GM12878 (cell line): ENCODE data around the gene SYCE3. TPM values are rescaled to one million over a fixed set of nuclear protein-coding genes. Genes with fewer than 3 reads are reported as not detected.
A peak's percentile ranks its signal among the peaks of the same experiment; 100 is the strongest.

Source experiments
- ATAC-seq: fragments of 200-7000 bp; cut with Tn5 transposase; 3 replicates; pipeline ENCODE4 v1.9.1; 2020; ENCODE audit warnings: mild to moderate bottlenecking, moderate library complexity
- BruUV-seq: library from RNA; stranded (reverse); fragments of 400-500 nt; replicated peaks from 2 replicates; lab custom pipeline; 2021; lab: Mats Ljungman, UMichigan
- CTCF ChIA-PET: fragments of 300-600 bp; sonication (Branson Sonifier 250); formaldehyde crosslinking; extraction: SDS; loops from one replicate; lab custom pipeline; 2021; ENCODE audit warnings: inconsistent platforms; lab: Yijun Ruan, JAX
- POLR2A ChIA-PET: fragments of 350-600 bp; formaldehyde crosslinking; extraction: SDS; loops from one replicate; lab custom pipeline; 2021; ENCODE audit warnings: inconsistent platforms; lab: Charles Lee
- RAD21 ChIA-PET: fragments of 300-600 bp; sonication (Branson Sonifier 250); formaldehyde crosslinking; loops from one replicate; lab custom pipeline; 2023; ENCODE audit warnings: antibody characterized with exemption; ENCODE audit not compliant: unreplicated experiment; lab: Charles Lee
- SMC1A ChIA-PET: fragments of 300-600 bp; sonication (Branson Sonifier 250); formaldehyde crosslinking; loops from one replicate; lab custom pipeline; 2023; ENCODE audit not compliant: unreplicated experiment, uncharacterized antibody; lab: Charles Lee
- DNase-seq: peaks from one replicate; pipeline ENCODE4 v3.0.0-alpha.2; 2011; ENCODE audit warnings: low read depth, low spot score
- FAIRE-seq: peaks from 3 replicates; lab custom pipeline; 2011; peaks lifted over from hg19 to GRCh38; lab: Jason Lieb, UNC
- H2AFZ ChIP-seq: 2 replicates; pipeline ENCODE4 v1.6.0; 2011; ENCODE audit warnings: low read depth, low read length, control low read depth; ENCODE audit not compliant: control insufficient read depth
- H3K27ac ChIP-seq: 2 replicates; pipeline ENCODE4 v1.5.1; 2011; ENCODE audit warnings: control low read depth; ENCODE audit not compliant: control insufficient read depth, insufficient read depth
- H3K27me3 ChIP-seq, 2 experiments: replicated peaks in 1 of 2; 2 replicates each; pipeline versions ENCODE4 v1.6.0 to v1.6.1; 2011; ENCODE audit warnings: low read length in 1 of 2; ENCODE audit not compliant: control insufficient read depth in 2 of 2, insufficient read depth in 2 of 2
- H3K36me3 ChIP-seq, 2 experiments: 2 replicates each; pipeline ENCODE4 v1.5.1; 2011; ENCODE audit warnings: low read length in 1 of 2; ENCODE audit not compliant: control insufficient read depth in 2 of 2, insufficient read depth in 2 of 2
- H3K4me1 ChIP-seq: 2 replicates; pipeline ENCODE4 v1.6.1; 2011; ENCODE audit warnings: mild to moderate bottlenecking, low read length, moderate library complexity, mixed read lengths; ENCODE audit not compliant: control insufficient read depth, insufficient read depth
- H3K4me2 ChIP-seq: 2 replicates; pipeline ENCODE4 v1.6.0; 2011; ENCODE audit warnings: control low read depth; ENCODE audit not compliant: control insufficient read depth, insufficient read depth
- H3K4me3 ChIP-seq: fragments of 200-600 bp; sonication (generic); 2 replicates; pipeline ENCODE4 v1.5.1; 2016
- H3K79me2 ChIP-seq: 2 replicates; pipeline ENCODE4 v1.6.0; 2011; ENCODE audit warnings: low read length; ENCODE audit not compliant: control insufficient read depth, insufficient read depth
- H3K9ac ChIP-seq: 2 replicates; pipeline ENCODE4 v1.8.0; 2011; ENCODE audit warnings: low read length, control low read depth, mixed read lengths; ENCODE audit not compliant: control insufficient read depth, insufficient read depth
- H3K9me3 ChIP-seq: replicated peaks from 3 replicates; pipeline ENCODE4 v1.5.1; 2011; ENCODE audit warnings: mild to moderate bottlenecking, low read length; ENCODE audit not compliant: control insufficient read depth, insufficient read depth
- H4K20me1 ChIP-seq: 2 replicates; pipeline ENCODE4 v1.6.0; 2011; ENCODE audit not compliant: control insufficient read depth, insufficient read depth
- ATF7 ChIP-seq: fragments of 450-650 bp; IDR thresholded peaks from 2 replicates; pipeline ENCODE4 v1.6.1; 2016; ENCODE audit warnings: low read depth, mild to moderate bottlenecking
- FOS ChIP-seq: IDR thresholded peaks from 3 replicates; pipeline ENCODE4 v1.6.1; 2011; ENCODE audit warnings: borderline replicate concordance; ENCODE audit not compliant: insufficient read length; ENCODE audit errors: extremely low read depth
- HCFC1 ChIP-seq: fragments of 150-350 bp; IDR thresholded peaks from 2 replicates; pipeline ENCODE4 v1.6.1; 2014; ENCODE audit warnings: low read length
- IKZF2 ChIP-seq, 2 experiments: fragments of 450-650 bp; IDR thresholded peaks; 2 replicates each; pipeline ENCODE4 v1.6.1; 2017; ENCODE audit warnings: mild to moderate bottlenecking in 2 of 2, moderate library complexity in 2 of 2
- PAX5 ChIP-seq: IDR thresholded peaks from 2 replicates; pipeline ENCODE4 v1.6.1; 2011; ENCODE audit warnings: low read depth, low read length, borderline replicate concordance
- POLR2AphosphoS5 ChIP-seq: IDR thresholded peaks from 2 replicates; pipeline ENCODE4 v1.6.1; 2011; ENCODE audit warnings: mild to moderate bottlenecking, low read length, inconsistent platforms
- SUZ12 ChIP-seq: fragments of 200-600 bp; sonication (generic); IDR thresholded peaks from one replicate; pipeline ENCODE4 v1.6.1; 2018; ENCODE audit warnings: antibody characterized with exemption, mild to moderate bottlenecking; ENCODE audit not compliant: unreplicated experiment
- YBX1 ChIP-seq: fragments of 450-650 bp; IDR thresholded peaks from 2 replicates; pipeline ENCODE4 v1.6.1; 2016; ENCODE audit warnings: antibody characterized with exemption
- ZNF24 ChIP-seq: fragments of 450-650 bp; IDR thresholded peaks from 2 replicates; pipeline ENCODE4 v1.6.1; 2017; ENCODE audit warnings: antibody characterized with exemption, mild to moderate bottlenecking
- ZNF622 ChIP-seq: fragments of 450-650 bp; IDR thresholded peaks from 2 replicates; pipeline ENCODE4 v1.6.1; 2017; ENCODE audit warnings: mild to moderate bottlenecking, inconsistent platforms
- WGBS: methylation state at CpG from one replicate; pipeline ENCODE4 v1.1.6; 2016; ENCODE audit warnings: low lambda C conversion rate; ENCODE audit not compliant: insufficient replicate concordance, insufficient coverage; ENCODE audit errors: missing lambda C conversion rate; 5-methylcytosine and 5-hydroxymethylcytosine counted together
- in situ Hi-C: fragments of 300-500 bp; cut with MboI; formaldehyde crosslinking; loops from 9 replicates; pipeline ENCODE4 v1.14.3; 2018; ENCODE audit warnings: mixed read lengths
- intact Hi-C: fragments of 100-400 bp; cut with micrococcal nuclease; formaldehyde crosslinking; loops from one replicate; pipeline ENCODE4 v1.14.2; 2022; ENCODE audit not compliant: unreplicated experiment
- polyA plus RNA-seq, 11 experiments: library from polyadenylated mRNA; depleted of rRNA in 4 of 11; unstranded in 6 of 11; stranded (reverse) in 5 of 11; fragments of >200 nt; fragmentation: Nextera tagmentation in 4 of 11; fragmentation: Illumina TruSeq in 1 of 11; extraction: Ambion mirVana in 4 of 11; extraction: Trizol in 1 of 11; gene quantifications; 1 replicate in 1 of 11; 2 replicates in 10 of 11; pipeline versions ENCODE4 v1.2.1 to v1.2.3, GENCODE V29; 2011 to 2016; ENCODE audit warnings: inconsistent platforms in 2 of 11, missing spikeins in 2 of 11, low read depth in 1 of 11
- total RNA-seq, 4 experiments: library from RNA; depleted of rRNA in 3 of 4; stranded (reverse); fragments of >200 nt in 3 of 4; fragmentation: Illumina TruSeq in 1 of 4; extraction: Trizol in 1 of 4; gene quantifications; 2 replicates each; pipeline versions ENCODE4 v1.2.1 to v1.2.3, GENCODE V29; 2013 to 2021
- TF ChIP-seq, protein P1 (sequence below): IDR thresholded peaks from 2 replicates; pipeline ENCODE4 v1.6.1; 2012; ENCODE audit warnings: low read depth, low read length, improper control_type of control experiment
- TF ChIP-seq, protein P2 (sequence below): fragments of 450-650 bp; IDR thresholded peaks from 2 replicates; pipeline ENCODE4 v1.6.1; 2018; ENCODE audit warnings: borderline replicate concordance, mild to moderate bottlenecking; ENCODE audit not compliant: partially characterized antibody
- TF ChIP-seq, protein P3 (sequence below): fragments of 450-650 bp; IDR thresholded peaks from 2 replicates; pipeline ENCODE4 v1.6.1; 2017; ENCODE audit warnings: mild to moderate bottlenecking
- TF ChIP-seq, protein P4 (sequence below): fragments of 450-650 bp; IDR thresholded peaks from 2 replicates; pipeline ENCODE4 v1.6.1; 2017; ENCODE audit warnings: low read depth, mild to moderate bottlenecking, moderate library complexity

SYCE3 gene
- total and polyA plus RNA-seq, 10 of the 15 experiments (the other 5 are each of a cell fraction or from before 2014, with no cell fraction given) = 0.38 to 0.91 (median 0.76) TPM; not detected in 4

DNA sequence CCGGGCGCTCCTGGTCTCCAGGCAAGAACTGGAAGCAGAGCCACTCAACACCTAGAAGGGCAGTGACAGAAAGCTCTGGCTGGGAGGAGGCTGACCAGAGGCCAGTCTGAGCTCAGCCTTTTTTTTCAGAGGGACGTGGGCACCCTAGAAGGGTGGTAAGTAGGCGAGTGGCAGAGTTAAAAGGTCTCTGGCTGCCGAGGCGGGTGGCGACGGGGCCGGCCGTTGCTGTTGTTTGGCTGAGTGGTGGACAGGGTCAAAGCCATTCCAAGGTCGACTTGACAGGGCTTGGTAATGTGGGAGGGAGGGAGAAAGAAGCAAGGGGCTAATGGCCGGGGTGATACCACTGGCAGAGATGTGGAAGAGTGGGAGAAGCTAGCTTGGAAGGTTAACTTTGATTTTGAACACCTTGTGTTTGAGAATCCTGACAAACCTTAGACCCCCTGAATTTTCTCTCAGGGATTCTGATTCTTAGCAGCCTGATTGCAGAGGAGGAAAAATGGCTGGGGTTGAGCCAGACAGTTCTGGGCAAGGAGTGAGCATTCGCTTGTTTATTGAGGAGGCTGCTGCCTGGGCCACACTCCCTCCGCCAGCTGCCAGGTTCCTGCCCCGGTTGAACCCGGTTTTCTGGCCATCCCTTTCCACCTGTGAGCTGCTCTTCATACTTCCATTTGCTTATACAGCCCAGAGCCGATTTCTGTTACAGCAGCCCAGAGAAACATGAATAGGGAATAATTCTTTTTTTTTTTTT is 868 bp upstream of the SYCE3 start:
- H3K36me3 ChIP-seq = peaks cover 0 to under 1% of the 10 kb centered on the region in 2 experiments; a peak in 2 of 4 replicates
- no TSS peak for BruUV-seq
- FAIRE-seq (no peak), DNase-seq (no peak), ATAC-seq (peak; percentile 21)
- peak overlapping the region; percentile 73 for H3K4me2 ChIP-seq
- no peaks in the 10 kb centered on the region for H3K4me1 ChIP-seq
- SMC1A ChIA-PET = interaction anchor here (0.8 to 2.8 kb wide), 8 partner anchors 9 to 54 kb away, joined by 3 to 14 read pairs (median 5); partner anchors contain the start of gene SCO2
- CTCF ChIA-PET = interaction anchor here (0.6 to 3.1 kb wide), 25 partner anchors 9 to 388 kb away, joined by 3 to 21 read pairs (median 4); partner anchors contain the start of genes CHKB, HDAC10, KLHDC7B and LMF2
- WGBS = 44% methylated on average over 17 of the region's 17 CpGs
- no peak overlapping the region for H3K27ac ChIP-seq
- peak overlapping the region; percentile 94 for H3K4me3 ChIP-seq
- intact Hi-C loops (loop anchor here (5.0 kb wide), 1 partner anchor 36 kb away; the partner anchor contains the start of gene SCO2), in situ Hi-C loops (no loop called here)
- POLR2A ChIA-PET = interaction anchor here (0.9 to 4.8 kb wide), 13 partner anchors 12 to 377 kb away, joined by 3 to 21 read pairs (median 5); partner anchors contain the start of genes ARSA, KLHDC7B, LMF2 and NCAPH2
- RAD21 ChIA-PET = interaction anchor here (1.0 to 2.9 kb wide), 6 partner anchors 18 to 93 kb away, joined by 3 to 17 read pairs (median 4); partner anchors contain the start of genes KLHDC7B and SCO2
- TF ChIP-seq IKZF2 (IDR thresholded peaks at IDR 0.05) (no peak), SUZ12 (no peak), FOS (no peak), PAX5 (no peak), YBX1 (no peak), ATF7 (no peak), ZNF24 (no peak), ZNF622 (no peak), HCFC1 (no peak), POLR2AphosphoS5 (no peak)
- TF ChIP-seq, protein P1, sequence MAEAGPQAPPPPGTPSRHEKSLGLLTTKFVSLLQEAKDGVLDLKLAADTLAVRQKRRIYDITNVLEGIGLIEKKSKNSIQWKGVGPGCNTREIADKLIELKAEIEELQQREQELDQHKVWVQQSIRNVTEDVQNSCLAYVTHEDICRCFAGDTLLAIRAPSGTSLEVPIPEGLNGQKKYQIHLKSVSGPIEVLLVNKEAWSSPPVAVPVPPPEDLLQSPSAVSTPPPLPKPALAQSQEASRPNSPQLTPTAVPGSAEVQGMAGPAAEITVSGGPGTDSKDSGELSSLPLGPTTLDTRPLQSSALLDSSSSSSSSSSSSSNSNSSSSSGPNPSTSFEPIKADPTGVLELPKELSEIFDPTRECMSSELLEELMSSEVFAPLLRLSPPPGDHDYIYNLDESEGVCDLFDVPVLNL = no peak
- TF ChIP-seq, protein P2, sequence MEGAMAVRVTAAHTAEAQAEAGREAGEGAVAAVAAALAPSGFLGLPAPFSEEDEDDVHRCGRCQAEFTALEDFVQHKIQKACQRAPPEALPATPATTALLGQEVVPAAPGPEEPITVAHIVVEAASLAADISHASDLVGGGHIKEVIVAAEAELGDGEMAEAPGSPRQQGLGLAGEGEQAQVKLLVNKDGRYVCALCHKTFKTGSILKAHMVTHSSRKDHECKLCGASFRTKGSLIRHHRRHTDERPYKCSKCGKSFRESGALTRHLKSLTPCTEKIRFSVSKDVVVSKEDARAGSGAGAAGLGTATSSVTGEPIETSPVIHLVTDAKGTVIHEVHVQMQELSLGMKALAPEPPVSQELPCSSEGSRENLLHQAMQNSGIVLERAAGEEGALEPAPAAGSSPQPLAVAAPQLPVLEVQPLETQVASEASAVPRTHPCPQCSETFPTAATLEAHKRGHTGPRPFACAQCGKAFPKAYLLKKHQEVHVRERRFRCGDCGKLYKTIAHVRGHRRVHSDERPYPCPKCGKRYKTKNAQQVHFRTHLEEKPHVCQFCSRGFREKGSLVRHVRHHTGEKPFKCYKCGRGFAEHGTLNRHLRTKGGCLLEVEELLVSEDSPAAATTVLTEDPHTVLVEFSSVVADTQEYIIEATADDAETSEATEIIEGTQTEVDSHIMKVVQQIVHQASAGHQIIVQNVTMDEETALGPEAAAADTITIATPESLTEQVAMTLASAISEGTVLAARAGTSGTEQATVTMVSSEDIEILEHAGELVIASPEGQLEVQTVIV = no peak
- TF ChIP-seq, protein P3, sequence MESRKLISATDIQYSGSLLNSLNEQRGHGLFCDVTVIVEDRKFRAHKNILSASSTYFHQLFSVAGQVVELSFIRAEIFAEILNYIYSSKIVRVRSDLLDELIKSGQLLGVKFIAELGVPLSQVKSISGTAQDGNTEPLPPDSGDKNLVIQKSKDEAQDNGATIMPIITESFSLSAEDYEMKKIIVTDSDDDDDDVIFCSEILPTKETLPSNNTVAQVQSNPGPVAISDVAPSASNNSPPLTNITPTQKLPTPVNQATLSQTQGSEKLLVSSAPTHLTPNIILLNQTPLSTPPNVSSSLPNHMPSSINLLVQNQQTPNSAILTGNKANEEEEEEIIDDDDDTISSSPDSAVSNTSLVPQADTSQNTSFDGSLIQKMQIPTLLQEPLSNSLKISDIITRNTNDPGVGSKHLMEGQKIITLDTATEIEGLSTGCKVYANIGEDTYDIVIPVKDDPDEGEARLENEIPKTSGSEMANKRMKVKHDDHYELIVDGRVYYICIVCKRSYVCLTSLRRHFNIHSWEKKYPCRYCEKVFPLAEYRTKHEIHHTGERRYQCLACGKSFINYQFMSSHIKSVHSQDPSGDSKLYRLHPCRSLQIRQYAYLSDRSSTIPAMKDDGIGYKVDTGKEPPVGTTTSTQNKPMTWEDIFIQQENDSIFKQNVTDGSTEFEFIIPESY = no peak
- TF ChIP-seq, protein P4, sequence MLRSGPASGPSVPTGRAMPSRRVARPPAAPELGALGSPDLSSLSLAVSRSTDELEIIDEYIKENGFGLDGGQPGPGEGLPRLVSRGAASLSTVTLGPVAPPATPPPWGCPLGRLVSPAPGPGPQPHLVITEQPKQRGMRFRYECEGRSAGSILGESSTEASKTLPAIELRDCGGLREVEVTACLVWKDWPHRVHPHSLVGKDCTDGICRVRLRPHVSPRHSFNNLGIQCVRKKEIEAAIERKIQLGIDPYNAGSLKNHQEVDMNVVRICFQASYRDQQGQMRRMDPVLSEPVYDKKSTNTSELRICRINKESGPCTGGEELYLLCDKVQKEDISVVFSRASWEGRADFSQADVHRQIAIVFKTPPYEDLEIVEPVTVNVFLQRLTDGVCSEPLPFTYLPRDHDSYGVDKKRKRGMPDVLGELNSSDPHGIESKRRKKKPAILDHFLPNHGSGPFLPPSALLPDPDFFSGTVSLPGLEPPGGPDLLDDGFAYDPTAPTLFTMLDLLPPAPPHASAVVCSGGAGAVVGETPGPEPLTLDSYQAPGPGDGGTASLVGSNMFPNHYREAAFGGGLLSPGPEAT = no peak
- H3K79me2 ChIP-seq = no peaks in the 10 kb centered on the region
- no peaks in the 10 kb centered on the region for H4K20me1 ChIP-seq
- H3K9me3 ChIP-seq = no peaks in the 10 kb centered on the region
- peak overlapping the region; percentile 18 for H2AFZ ChIP-seq
- peaks cover 0 to under 1% of the 10 kb centered on the region in 2 experiments; a peak in 1 of 4 replicates for H3K27me3 ChIP-seq
- peak overlapping the region; percentile 57 for H3K9ac ChIP-seq
